GM23248 (cell line): ENCODE measurements around the gene KIF13A.

Source experiments
- EZH2 ChIP-seq: fragments of 200-600 bp; sonication (generic); IDR thresholded peaks from 2 replicates; pipeline ENCODE4 v1.6.1; 2018; ENCODE audit warnings: antibody characterized with exemption, mild to moderate bottlenecking; ENCODE audit not compliant: insufficient read depth, poor library complexity, severe bottlenecking
- EZH2phosphoT487 ChIP-seq: fragments of 200-600 bp; sonication (generic); IDR thresholded peaks from 2 replicates; pipeline ENCODE4 v1.6.1; 2018; ENCODE audit warnings: antibody characterized with exemption, moderate library complexity, mild to moderate bottlenecking, low read depth; ENCODE audit not compliant: insufficient read depth

DNA sequence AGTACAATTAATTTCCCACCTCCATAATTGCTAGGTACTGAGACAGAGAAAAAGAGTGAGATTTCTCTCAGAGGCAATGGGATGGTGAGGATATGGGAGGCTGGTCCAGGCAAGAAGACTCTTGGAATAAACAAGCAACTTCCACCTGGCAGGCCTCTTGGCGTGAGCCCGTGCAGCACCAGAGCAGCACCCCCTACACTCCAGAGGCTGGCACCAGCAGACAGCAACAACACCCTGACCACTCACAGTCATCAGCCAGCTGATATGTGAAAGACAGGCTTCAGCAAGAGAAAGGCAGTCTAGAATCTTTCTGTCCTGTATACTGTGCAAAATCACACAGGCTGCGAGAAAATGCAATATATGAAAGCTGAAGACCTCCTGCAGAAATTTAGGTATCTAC is 59.7 kb downstream of the KIF13A start:
- TF ChIP-seq EZH2 (no peak), EZH2phosphoT487 (no peak)
